Endodermal cell (in vitro differentiated cells): ENCODE results near the gene GADL1. TPM values are rescaled to one million over a fixed set of nuclear protein-coding genes. Genes with fewer than 3 reads are reported as not detected.

Experiments
- DNase-seq: peaks from one replicate; pipeline ENCODE4 v3.0.0-alpha.2; 2017
- H3K27ac ChIP-seq: 2 replicates; pipeline ENCODE4 v1.5.1; 2013; ENCODE audit warnings: mild to moderate bottlenecking, low read depth, low read length, moderate library complexity
- H3K27me3 ChIP-seq: 2 replicates; pipeline ENCODE4 v1.6.1; 2013; ENCODE audit warnings: mild to moderate bottlenecking, low read length, moderate library complexity; ENCODE audit not compliant: insufficient read depth, control insufficient read depth, poor library complexity, severe bottlenecking
- H3K36me3 ChIP-seq: 2 replicates; pipeline ENCODE4 v1.7.0; 2013; ENCODE audit warnings: mild to moderate bottlenecking, low read length, moderate library complexity; ENCODE audit not compliant: control insufficient read depth, insufficient read depth
- H3K4me1 ChIP-seq: one replicate; pipeline ENCODE4 v1.7.0; 2013; ENCODE audit warnings: low read length; ENCODE audit not compliant: control insufficient read depth, insufficient read depth
- H3K4me3 ChIP-seq: 2 replicates; pipeline ENCODE4 v1.5.1; 2013; ENCODE audit warnings: mild to moderate bottlenecking, low read length, moderate library complexity
- H3K9ac ChIP-seq: 2 replicates; pipeline ENCODE4 v1.6.1; 2013; ENCODE audit warnings: mild to moderate bottlenecking, low read length, moderate library complexity; ENCODE audit not compliant: poor library complexity, severe bottlenecking; ENCODE audit errors: extremely low read depth
- H3K9me3 ChIP-seq: 2 replicates; pipeline ENCODE4 v1.6.1; 2013; ENCODE audit warnings: mild to moderate bottlenecking, low read length, moderate library complexity; ENCODE audit not compliant: control insufficient read depth
- H3K27ac Mint-ChIP-seq: 2 replicates; pipeline ENCODE4 v1.8.0; 2020; ENCODE audit warnings: mixed read lengths
- H3K27me3 Mint-ChIP-seq: 2 replicates; pipeline ENCODE4 v1.8.0; 2021; ENCODE audit warnings: mild to moderate bottlenecking, mixed read lengths; ENCODE audit not compliant: insufficient read depth
- H3K36me3 Mint-ChIP-seq: 2 replicates; pipeline ENCODE4 v1.8.0; 2020; ENCODE audit warnings: low read depth, mixed read lengths
- H3K4me1 Mint-ChIP-seq: 2 replicates; pipeline ENCODE4 v1.8.0; 2020; ENCODE audit warnings: mixed read lengths
- H3K4me3 Mint-ChIP-seq: 2 replicates; pipeline ENCODE4 v1.8.0; 2020; ENCODE audit warnings: mild to moderate bottlenecking, moderate library complexity, mixed read lengths
- H3K9me3 Mint-ChIP-seq: 2 replicates; pipeline ENCODE4 v1.8.0; 2020; ENCODE audit warnings: mild to moderate bottlenecking, mixed read lengths
- CTCF ChIP-seq: fragments of 200-600 bp; sonication (generic); conservative IDR thresholded peaks from 2 replicates; pipeline ENCODE4 v1.5.0; 2021; ENCODE audit warnings: antibody characterized with exemption, mild to moderate bottlenecking
- WGBS, 2 experiments: methylation state at CpG; one replicate each; pipeline versions ENCODE4 v1.1.5 to v1.1.7; 2013; ENCODE audit warnings: missing lambda C conversion rate in 2 of 2, mixed read lengths in 1 of 2; ENCODE audit not compliant: insufficient coverage in 1 of 2, insufficient read length in 1 of 2; 5-methylcytosine and 5-hydroxymethylcytosine counted together
- total RNA-seq, 2 donors: library from RNA; stranded (reverse); fragmentation: NEBNext Ultra II Directional in 1 of 2; extraction: Animal tissue kit (Norgen Biotek cat#: 25700) in 1 of 2; gene quantifications; 2 replicates in 1 of 2; 3 replicates in 1 of 2; pipeline ENCODE4 v1.2.1, GENCODE V29; 2021

GADL1 gene
- total RNA-seq, 2 donors from 2014 or later = 0.11 TPM; not detected in 1

GRCh38 chr3:30776186-30776815 lies 118.2 kb downstream of the GADL1 start:
- peaks cover 5% of the 10 kb centered on the region for H3K4me1 Mint-ChIP-seq
- no peak for TF ChIP-seq CTCF
- no peaks in the 10 kb centered on the region for H3K36me3 ChIP-seq
- H3K4me1 ChIP-seq = no peaks in the 10 kb centered on the region
- no peaks in the 10 kb centered on the region for H3K9me3 ChIP-seq
- H3K36me3 Mint-ChIP-seq = no peaks in the 10 kb centered on the region
- WGBS, 2 experiments = 83 to 85% methylated on average over 3 of the region's 3 CpGs
- DNase-seq = no peak
- no peak overlapping the region for H3K4me3 ChIP-seq
- no peaks in the 10 kb centered on the region for H3K9me3 Mint-ChIP-seq
- H3K27ac ChIP-seq = no peak overlapping the region
- H3K9ac ChIP-seq = no peak overlapping the region
- peaks cover 4% of the 10 kb centered on the region for H3K27me3 ChIP-seq
- H3K27me3 Mint-ChIP-seq = no peaks in the 10 kb centered on the region
- no peak overlapping the region for H3K4me3 Mint-ChIP-seq
- H3K27ac Mint-ChIP-seq = no peak overlapping the region

GRCh38 chr3:30775040-30775439 lies 119.4 kb downstream of the GADL1 start:
- peaks cover 5% of the 10 kb centered on the region for H3K4me1 Mint-ChIP-seq

GRCh38 chr3:30774062-30774461 lies 120.4 kb downstream of the GADL1 start:
- Histone ChIP-seq H3K27ac (no peak overlapping the region), H3K4me1 (no peaks in the 10 kb centered on the region), H3K27me3 (no peaks in the 10 kb centered on the region), H3K36me3 (no peaks in the 10 kb centered on the region), H3K4me3 (no peak overlapping the region), H3K9me3 (no peaks in the 10 kb centered on the region), H3K9ac (no peak overlapping the region)
- H3K4me1 Mint-ChIP-seq = peaks cover 5% of the 10 kb centered on the region
- H3K27ac Mint-ChIP-seq = no peak overlapping the region
- 100% methylated on average over 1 of the region's 2 CpGs; no CpG with 5 or more reads in 1 of the 2 experiments for WGBS, 2 experiments
- no peak overlapping the region for H3K4me3 Mint-ChIP-seq
- H3K9me3 Mint-ChIP-seq = no peaks in the 10 kb centered on the region
- no peak for DNase-seq
- TF ChIP-seq CTCF = no peak
- H3K36me3 Mint-ChIP-seq = no peaks in the 10 kb centered on the region
- no peaks in the 10 kb centered on the region for H3K27me3 Mint-ChIP-seq

More at GRCh38 chr3:30775040-30775439, 119.4 kb downstream of the GADL1 start:
- TF ChIP-seq CTCF = no peak
- Mint-ChIP-seq H3K27ac (no peak overlapping the region), H3K4me3 (no peak overlapping the region), H3K27me3 (no peaks in the 10 kb centered on the region), H3K36me3 (no peaks in the 10 kb centered on the region), H3K9me3 (no peaks in the 10 kb centered on the region)
- Histone ChIP-seq H3K27ac (no peak overlapping the region), H3K9ac (no peak overlapping the region), H3K4me3 (no peak overlapping the region), H3K27me3 (no peaks in the 10 kb centered on the region), H3K4me1 (no peaks in the 10 kb centered on the region), H3K36me3 (no peaks in the 10 kb centered on the region), H3K9me3 (no peaks in the 10 kb centered on the region)
- WGBS, 2 experiments = 93 to 94% methylated on average over 8 to 10 of the region's 10 CpGs
- DNase-seq = no peak
